GM12878 (cell line): ENCODE measurements around the gene REM2. TPM values are rescaled to one million over a fixed set of nuclear protein-coding genes. Genes with fewer than 3 reads are reported as not detected.

ENCODE experiments used
- ATAC-seq: fragments of 200-7000 bp; cut with Tn5 transposase; 3 replicates; pipeline ENCODE4 v1.9.1; 2020; ENCODE audit warnings: mild to moderate bottlenecking, moderate library complexity
- BruUV-seq: library from RNA; stranded (reverse); fragments of 400-500 nt; replicated peaks from 2 replicates; lab custom pipeline; 2021; lab: Mats Ljungman, UMichigan
- CTCF ChIA-PET: fragments of 300-600 bp; sonication (Branson Sonifier 250); formaldehyde crosslinking; extraction: SDS; loops from one replicate; lab custom pipeline; 2021; ENCODE audit warnings: inconsistent platforms; lab: Yijun Ruan, JAX
- POLR2A ChIA-PET: fragments of 350-600 bp; formaldehyde crosslinking; extraction: SDS; loops from one replicate; lab custom pipeline; 2021; ENCODE audit warnings: inconsistent platforms; lab: Charles Lee
- RAD21 ChIA-PET: fragments of 300-600 bp; sonication (Branson Sonifier 250); formaldehyde crosslinking; loops from one replicate; lab custom pipeline; 2023; ENCODE audit warnings: antibody characterized with exemption; ENCODE audit not compliant: unreplicated experiment; lab: Charles Lee
- SMC1A ChIA-PET: fragments of 300-600 bp; sonication (Branson Sonifier 250); formaldehyde crosslinking; loops from one replicate; lab custom pipeline; 2023; ENCODE audit not compliant: unreplicated experiment, uncharacterized antibody; lab: Charles Lee
- DNase-seq: peaks from one replicate; pipeline ENCODE4 v3.0.0-alpha.2; 2011; ENCODE audit warnings: low read depth, low spot score
- FAIRE-seq: peaks from 3 replicates; lab custom pipeline; 2011; peaks lifted over from hg19 to GRCh38; lab: Jason Lieb, UNC
- H2AFZ ChIP-seq: 2 replicates; pipeline ENCODE4 v1.6.0; 2011; ENCODE audit warnings: low read depth, low read length, control low read depth; ENCODE audit not compliant: control insufficient read depth
- H3K27ac ChIP-seq: 2 replicates; pipeline ENCODE4 v1.5.1; 2011; ENCODE audit warnings: control low read depth; ENCODE audit not compliant: control insufficient read depth, insufficient read depth
- H3K27me3 ChIP-seq, 2 experiments: replicated peaks in 1 of 2; 2 replicates each; pipeline versions ENCODE4 v1.6.0 to v1.6.1; 2011; ENCODE audit warnings: low read length in 1 of 2; ENCODE audit not compliant: control insufficient read depth in 2 of 2, insufficient read depth in 2 of 2
- H3K36me3 ChIP-seq, 2 experiments: 2 replicates each; pipeline ENCODE4 v1.5.1; 2011; ENCODE audit warnings: low read length in 1 of 2; ENCODE audit not compliant: control insufficient read depth in 2 of 2, insufficient read depth in 2 of 2
- H3K4me1 ChIP-seq: 2 replicates; pipeline ENCODE4 v1.6.1; 2011; ENCODE audit warnings: mild to moderate bottlenecking, low read length, moderate library complexity, mixed read lengths; ENCODE audit not compliant: control insufficient read depth, insufficient read depth
- H3K4me2 ChIP-seq: 2 replicates; pipeline ENCODE4 v1.6.0; 2011; ENCODE audit warnings: control low read depth; ENCODE audit not compliant: control insufficient read depth, insufficient read depth
- H3K4me3 ChIP-seq: fragments of 200-600 bp; sonication (generic); 2 replicates; pipeline ENCODE4 v1.5.1; 2016
- H3K79me2 ChIP-seq: 2 replicates; pipeline ENCODE4 v1.6.0; 2011; ENCODE audit warnings: low read length; ENCODE audit not compliant: control insufficient read depth, insufficient read depth
- H3K9ac ChIP-seq: 2 replicates; pipeline ENCODE4 v1.8.0; 2011; ENCODE audit warnings: low read length, control low read depth, mixed read lengths; ENCODE audit not compliant: control insufficient read depth, insufficient read depth
- H3K9me3 ChIP-seq: replicated peaks from 3 replicates; pipeline ENCODE4 v1.5.1; 2011; ENCODE audit warnings: mild to moderate bottlenecking, low read length; ENCODE audit not compliant: control insufficient read depth, insufficient read depth
- H4K20me1 ChIP-seq: 2 replicates; pipeline ENCODE4 v1.6.0; 2011; ENCODE audit not compliant: control insufficient read depth, insufficient read depth
- ASH2L ChIP-seq: fragments of 300-600, 200-600 bp; sonication (generic); IDR thresholded peaks from 2 replicates; pipeline ENCODE4 v1.6.1; 2017; ENCODE audit warnings: low read depth, mild to moderate bottlenecking, borderline replicate concordance
- ATF7 ChIP-seq: fragments of 450-650 bp; IDR thresholded peaks from 2 replicates; pipeline ENCODE4 v1.6.1; 2016; ENCODE audit warnings: low read depth, mild to moderate bottlenecking
- BMI1 ChIP-seq: fragments of 450-650 bp; IDR thresholded peaks from 2 replicates; pipeline ENCODE4 v1.6.1; 2016; ENCODE audit warnings: mild to moderate bottlenecking, moderate library complexity, borderline replicate concordance
- CREB1 ChIP-seq: IDR thresholded peaks from 2 replicates; pipeline ENCODE4 v1.6.1; 2012; ENCODE audit warnings: low read depth, mild to moderate bottlenecking, inconsistent platforms
- DPF2 ChIP-seq: fragments of 450-650 bp; IDR thresholded peaks from 2 replicates; pipeline ENCODE4 v1.6.1; 2017; ENCODE audit warnings: mild to moderate bottlenecking
- EED ChIP-seq: sonication (generic); IDR thresholded peaks from 2 replicates; pipeline ENCODE4 v1.6.1; 2016; ENCODE audit warnings: antibody characterized with exemption, low read depth
- JUND ChIP-seq: IDR thresholded peaks from 2 replicates; pipeline ENCODE4 v1.6.1; 2012; ENCODE audit warnings: low read depth, mild to moderate bottlenecking, low read length, improper control_type of control experiment, moderate library complexity
- MEF2B ChIP-seq: fragments of 450-650 bp; IDR thresholded peaks from 2 replicates; pipeline ENCODE4 v1.6.1; 2018; ENCODE audit warnings: mild to moderate bottlenecking, moderate library complexity; ENCODE audit not compliant: partially characterized antibody, poor library complexity, severe bottlenecking
- NBN ChIP-seq: fragments of 450-650 bp; IDR thresholded peaks from 2 replicates; pipeline ENCODE4 v1.6.1; 2016
- NFIC ChIP-seq: IDR thresholded peaks from 2 replicates; pipeline ENCODE4 v1.6.1; 2012; ENCODE audit warnings: low read depth, mild to moderate bottlenecking, inconsistent platforms, low read length, moderate library complexity
- POLR2AphosphoS2 ChIP-seq: IDR thresholded peaks from 2 replicates; pipeline ENCODE4 v1.6.1; 2011; ENCODE audit warnings: low read depth, mild to moderate bottlenecking, low read length, improper control_type of control experiment, moderate library complexity
- POLR2AphosphoS5 ChIP-seq: IDR thresholded peaks from 2 replicates; pipeline ENCODE4 v1.6.1; 2011; ENCODE audit warnings: mild to moderate bottlenecking, low read length, inconsistent platforms
- RELB ChIP-seq: fragments of 450-650 bp; IDR thresholded peaks from 2 replicates; pipeline ENCODE4 v1.6.1; 2017; ENCODE audit warnings: low read depth, mild to moderate bottlenecking, moderate library complexity
- RUNX3 ChIP-seq: IDR thresholded peaks from 2 replicates; pipeline ENCODE4 v1.6.1; 2012; ENCODE audit warnings: low read length, inconsistent platforms
- SMAD5 ChIP-seq: IDR thresholded peaks from 2 replicates; pipeline ENCODE4 v1.6.1; 2016; ENCODE audit warnings: antibody characterized with exemption, low read depth
- SREBF1 ChIP-seq: IDR thresholded peaks from 2 replicates; pipeline ENCODE4 v1.6.1; 2012; ENCODE audit warnings: mild to moderate bottlenecking, low read length
- TCF12 ChIP-seq: IDR thresholded peaks from 2 replicates; pipeline ENCODE4 v1.6.1; 2011; ENCODE audit warnings: low read depth, mild to moderate bottlenecking, low read length
- ZBED1 ChIP-seq: IDR thresholded peaks from 2 replicates; pipeline ENCODE4 v1.6.1; 2016; ENCODE audit warnings: borderline replicate concordance
- ZBTB4 ChIP-seq: fragments of 450-650 bp; formaldehyde crosslinking; IDR thresholded peaks from 2 replicates; pipeline ENCODE4 v1.4.0; 2022; ENCODE audit warnings: mild to moderate bottlenecking, moderate library complexity
- ZNF384 ChIP-seq: IDR thresholded peaks from 2 replicates; pipeline ENCODE4 v1.6.1; 2012; ENCODE audit warnings: low read depth, mild to moderate bottlenecking, low read length, improper control_type of control experiment, borderline replicate concordance
- WGBS: methylation state at CpG from one replicate; pipeline ENCODE4 v1.1.6; 2016; ENCODE audit warnings: low lambda C conversion rate; ENCODE audit not compliant: insufficient replicate concordance, insufficient coverage; ENCODE audit errors: missing lambda C conversion rate; 5-methylcytosine and 5-hydroxymethylcytosine counted together
- in situ Hi-C: fragments of 300-500 bp; cut with MboI; formaldehyde crosslinking; loops from 9 replicates; pipeline ENCODE4 v1.14.3; 2018; ENCODE audit warnings: mixed read lengths
- intact Hi-C: fragments of 100-400 bp; cut with micrococcal nuclease; formaldehyde crosslinking; loops from one replicate; pipeline ENCODE4 v1.14.2; 2022; ENCODE audit not compliant: unreplicated experiment
- polyA plus RNA-seq, 11 experiments: library from polyadenylated mRNA; depleted of rRNA in 4 of 11; unstranded in 6 of 11; stranded (reverse) in 5 of 11; fragments of >200 nt; fragmentation: Nextera tagmentation in 4 of 11; fragmentation: Illumina TruSeq in 1 of 11; extraction: Ambion mirVana in 4 of 11; extraction: Trizol in 1 of 11; gene quantifications; 1 replicate in 1 of 11; 2 replicates in 10 of 11; pipeline versions ENCODE4 v1.2.1 to v1.2.3, GENCODE V29; 2011 to 2016; ENCODE audit warnings: inconsistent platforms in 2 of 11, missing spikeins in 2 of 11, low read depth in 1 of 11
- total RNA-seq, 4 experiments: library from RNA; depleted of rRNA in 3 of 4; stranded (reverse); fragments of >200 nt in 3 of 4; fragmentation: Illumina TruSeq in 1 of 4; extraction: Trizol in 1 of 4; gene quantifications; 2 replicates each; pipeline versions ENCODE4 v1.2.1 to v1.2.3, GENCODE V29; 2013 to 2021

Gene REM2
- total and polyA plus RNA-seq, 10 of the 15 experiments (the other 5 are each of a cell fraction or from before 2014, with no cell fraction given): 0.27 to 1.5 (median 0.83) TPM

- H3K79me2 ChIP-seq: peaks cover 18% of the 10 kb centered on the region
- DNase-seq: peak; percentile 78
- peak; percentile 86 for FAIRE-seq
- RAD21 ChIA-PET: interaction anchor here (0.5 to 6.4 kb wide), 22 partner anchors 10 to 315 kb away, joined by 3 to 56 read pairs (median 4); partner anchors contain the start of genes ABHD4, OXA1L and RBM23
- no peaks in the 10 kb centered on the region for H3K27me3 ChIP-seq
- CTCF ChIA-PET: interaction anchor here (0.8 to 6.9 kb wide), 20 partner anchors 11 to 434 kb away, joined by 3 to 174 read pairs (median 7); partner anchors contain the start of genes MRPL52, OXA1L, PRMT5 and RBM23
- WGBS: under 1% methylated on average over 44 of the region's 50 CpGs
- SMC1A ChIA-PET: interaction anchor here (0.9 to 4.9 kb wide), 20 partner anchors 10 to 301 kb away, joined by 3 to 110 read pairs (median 5); partner anchors contain the start of genes DAD1, HAUS4, PRMT5 and RBM23
- H3K9me3 ChIP-seq: no peaks in the 10 kb centered on the region
- peak within 1 kb of the TSS; percentile 74 for H3K4me3 ChIP-seq
- peaks cover 8% of the 10 kb centered on the region for H3K4me1 ChIP-seq
- H4K20me1 ChIP-seq: no peaks in the 10 kb centered on the region
- POLR2A ChIA-PET: interaction anchor here (0.5 to 3.9 kb wide), 21 partner anchors 9 to 312 kb away, joined by 3 to 45 read pairs (median 3); partner anchors contain the start of genes DAD1, PRMT5, RBM23 and REM2
- intact Hi-C loops (loop anchor here (1.0 to 5.0 kb wide), 3 partner anchors 16 to 46 kb away; partner anchors contain the start of gene RBM23), in situ Hi-C loops (no loop called here)
- peak; percentile 92 for ATAC-seq
- peak within 1 kb of the TSS; percentile 90 for H3K9ac ChIP-seq
- H3K27ac ChIP-seq: peak within 1 kb of the TSS; percentile 93
- peak within 1 kb of the TSS; percentile 71 for H2AFZ ChIP-seq
- peaks cover 14 to 20% of the 10 kb centered on the region in 2 experiments for H3K36me3 ChIP-seq
- TSS peak; percentile 92 for BruUV-seq
- H3K4me2 ChIP-seq: peak within 1 kb of the TSS; percentile 93
- TF ChIP-seq SMAD5: no peak; the same call in 1 of the 2 replicates
- TF ChIP-seq NBN: peak; percentile 80
- peak; percentile 9 for TF ChIP-seq MEF2B
- TF ChIP-seq CREB1: peak; percentile 64; the same call in 1 of the 2 replicates
- TF ChIP-seq EED: peak; percentile 24; the same call in 1 of the 2 replicates
- TF ChIP-seq ZNF384: no peak
- no peak for TF ChIP-seq SREBF1
- no peak for TF ChIP-seq JUND
- peak; percentile 67; the same call in 1 of the 2 replicates for TF ChIP-seq RELB
- TF ChIP-seq TCF12: peak; percentile 82; the same call in 1 of the 2 replicates
- peak; percentile 98 for TF ChIP-seq DPF2
- TF ChIP-seq NFIC: no peak; the same call in 1 of the 2 replicates
- no peak for TF ChIP-seq ZBED1
- peak; percentile 84 for TF ChIP-seq POLR2AphosphoS2
- no peak for TF ChIP-seq ZBTB4 (CRISPR knock-in tag)
- TF ChIP-seq ASH2L: no peak
- TF ChIP-seq ATF7: peak; percentile 64; the same call in 1 of the 2 replicates
- TF ChIP-seq RUNX3: peak; percentile 27
- TF ChIP-seq BMI1: no peak
- TF ChIP-seq POLR2AphosphoS5: peak; percentile 90
These were observed 11.6 kb upstream of the REM2 start, which contains the start of gene LRP10 for GRCh38 chr14:22871224-22872032. Gene LRP10, plus strand, starts transcription at chr14:22871740. Its CDS starts 564 bp downstream, at chr14:22872304.
